ENCODE measurements around the gene CRLF1.
"Not testable (repeated sequence)": the region's sequence is repeated elsewhere in the genome, so short reads cannot be mapped to it uniquely, and the experiment has no call there.

Gene CRLF1

GRCh38 chr19:18608102-18608804 lies 1.7 kb upstream of the CRLF1 start:
- no peak for DNase-seq

- no peak for DNase-seq
Measured at GRCh38 chr19:18607226-18608101, 865 bp upstream of the CRLF1 start.

- DNase-seq = no peak
Measured at GRCh38 chr19:18605546-18606280, 886 bp downstream of the CRLF1 start.

- DNase-seq = no peak
Measured at GRCh38 chr19:18605196-18605545, 1.4 kb downstream of the CRLF1 start.

- DNase-seq = no peak
Measured at GRCh38 chr19:18604820-18605159, 1.8 kb downstream of the CRLF1 start.

- DNase-seq = no peak
Measured at GRCh38 chr19:18603958-18604819, 2.4 kb downstream of the CRLF1 start.

GRCh38 chr19:18603255-18603957 lies 3.2 kb downstream of the CRLF1 start:
- no peak for DNase-seq

- DNase-seq = no peak
Measured at GRCh38 chr19:18601875-18602274, 4.7 kb downstream of the CRLF1 start.

- not testable (repeated sequence) for DNase-seq
Measured at GRCh38 chr19:18600692-18601397, 5.8 kb downstream of the CRLF1 start.

- DNase-seq = no peak
Measured at GRCh38 chr19:18599485-18599884, 7.1 kb downstream of the CRLF1 start.

GRCh38 chr19:18597809-18598660 lies 8.6 kb downstream of the CRLF1 start:
- DNase-seq = no peak

GRCh38 chr19:18596752-18597157 lies 9.8 kb downstream of the CRLF1 start:
- no peak for DNase-seq

- DNase-seq = no peak
Measured at GRCh38 chr19:18595475-18595874, 11.1 kb downstream of the CRLF1 start.

- no peak for DNase-seq
Measured at GRCh38 chr19:18594824-18595373, 11.7 kb downstream of the CRLF1 start.

GRCh38 chr19:18594096-18594823 lies 12.3 kb downstream of the CRLF1 start:
- peak; percentile 82 for DNase-seq

GRCh38 chr19:18593367-18594095 lies 13.1 kb downstream of the CRLF1 start:
- no peak for DNase-seq

GRCh38 chr19:18592732-18593131 lies 13.9 kb downstream of the CRLF1 start:
- DNase-seq = not testable (repeated sequence)

GRCh38 chr19:18591735-18592385 lies 14.7 kb downstream of the CRLF1 start:
- no peak for DNase-seq

Data from CD4-positive, alpha-beta T cell treated with Interleukin-6 for 4 hours (primary cell).